ENCODE data around the gene SNAPIN.

GRCh38 chr1:153610811-153611301 is 47.6 kb upstream of the SNAPIN start:
- TF ChIP-seq CTCF (IDR thresholded peaks at IDR 0.05; ENCODE audit: low read length) (no peak), EZH2 (IDR thresholded peaks at IDR 0.05; ENCODE audit: borderline replicate concordance, low read length) (no peak)
